HG03045 (cell line): ENCODE data around the gene TPH2.

Source experiments
- ATAC-seq: cut with Tn5 transposase; IDR thresholded peaks from one replicate; pipeline ENCODE4 v1.9.1; 2021; ENCODE audit warnings: mild to moderate bottlenecking, moderate library complexity; ENCODE audit not compliant: unreplicated experiment

TPH2 gene

GRCh38 chr12:72030277-72030676 lies 91.6 kb downstream of the TPH2 start:
- ATAC-seq, result no peak

DNA sequence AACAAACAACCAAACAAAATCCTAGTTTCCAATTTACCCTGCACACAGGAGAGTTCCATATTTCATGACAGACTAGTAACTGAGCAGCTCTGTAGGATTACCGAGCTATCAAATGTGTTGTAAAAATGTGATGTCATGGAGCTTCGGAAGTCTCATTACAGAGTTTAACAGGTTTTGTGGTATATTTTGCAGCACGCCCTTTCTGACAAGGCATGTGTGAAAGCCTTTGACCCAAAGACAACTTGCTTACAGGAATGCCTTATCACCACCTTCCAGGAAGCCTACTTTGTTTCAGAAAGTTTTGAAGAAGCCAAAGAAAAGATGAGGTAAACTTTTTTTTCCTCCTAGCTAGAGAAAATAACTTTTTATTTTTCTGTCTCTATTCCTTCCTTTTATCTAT lies 92.4 kb downstream of the TPH2 start:
- no peak for ATAC-seq

DNA sequence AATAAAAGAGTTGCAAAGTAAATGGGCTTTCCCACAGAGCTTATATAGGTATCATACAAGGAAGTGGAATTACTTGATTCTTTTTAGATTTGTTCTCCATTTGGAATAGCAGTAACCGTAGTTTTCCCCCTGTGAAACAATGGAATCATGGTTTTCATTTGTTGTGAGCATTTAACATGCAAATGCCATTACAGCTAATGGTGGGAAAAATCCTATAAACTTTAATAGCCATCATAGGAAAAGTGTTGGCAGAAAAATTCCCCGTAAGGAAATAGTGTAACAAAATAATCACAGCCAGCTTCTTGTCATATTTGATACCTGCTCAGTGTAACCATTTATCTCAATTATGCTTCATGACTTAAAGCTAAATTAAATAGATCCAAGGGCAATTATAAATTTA lies 95.3 kb downstream of the TPH2 start:
- no peak for ATAC-seq

- no peak for ATAC-seq
Observed at GRCh38 chr12:72035625-72036024, 97.0 kb downstream of the TPH2 start.

DNA sequence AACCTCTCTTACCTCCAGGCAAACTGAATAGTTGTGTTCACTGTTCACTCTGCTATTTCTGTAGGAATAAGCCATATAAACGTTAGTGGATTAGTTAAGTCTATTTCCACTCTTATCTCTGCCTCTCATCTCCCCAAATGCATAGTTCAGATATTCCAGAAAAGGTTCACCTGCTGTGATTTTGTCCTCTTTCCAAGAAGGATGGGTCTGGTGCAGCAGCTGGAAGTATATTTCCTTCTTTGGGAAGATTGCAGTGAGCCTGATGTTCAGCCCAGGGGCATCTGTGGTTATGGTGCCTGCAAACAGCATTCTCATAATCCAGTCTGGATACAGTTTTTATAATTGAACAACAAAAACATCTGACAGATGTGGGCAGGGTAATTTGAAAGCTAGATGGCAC lies 97.7 kb downstream of the TPH2 start:
- ATAC-seq, result no peak

DNA sequence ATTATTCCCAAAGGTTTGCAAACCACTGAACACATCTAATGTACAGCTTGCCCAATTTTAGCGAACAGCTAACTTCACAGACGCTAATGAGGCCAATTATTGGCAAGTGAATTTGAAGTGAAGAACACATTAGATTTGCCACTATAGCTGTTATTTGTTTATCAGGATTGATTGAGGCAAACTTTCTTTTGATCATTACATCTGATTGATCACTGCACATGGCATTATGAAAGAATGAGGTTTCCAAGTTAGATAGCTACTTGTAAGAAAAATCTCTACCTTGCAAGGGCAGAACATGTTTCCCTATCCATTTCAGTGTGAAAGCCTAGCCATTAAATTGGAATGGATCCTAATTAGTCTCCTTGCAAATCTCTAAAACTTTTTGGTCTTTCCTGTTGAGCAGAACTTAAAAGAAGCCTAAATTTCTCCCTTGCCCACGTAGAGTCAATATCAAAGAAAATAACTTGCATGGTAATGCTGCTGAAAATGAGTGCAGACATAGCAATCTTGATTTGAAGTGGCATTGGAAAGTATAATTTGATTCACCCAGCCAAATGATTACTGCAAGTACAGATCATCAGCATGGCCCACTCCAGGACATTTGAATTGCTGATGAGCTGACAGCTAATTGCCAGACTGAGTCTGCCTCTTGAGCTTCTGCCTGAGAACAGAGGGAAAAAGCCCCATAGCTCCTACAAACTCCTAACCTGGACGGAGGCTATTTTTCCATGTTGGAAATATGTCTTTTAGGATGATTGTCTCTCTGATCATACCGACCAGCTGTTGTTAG lies 98.6 kb downstream of the TPH2 start:
- ATAC-seq, result no peak

GRCh38 chr12:72041811-72042210 lies 103.2 kb downstream of the TPH2 start:
- ATAC-seq, result no peak

DNA sequence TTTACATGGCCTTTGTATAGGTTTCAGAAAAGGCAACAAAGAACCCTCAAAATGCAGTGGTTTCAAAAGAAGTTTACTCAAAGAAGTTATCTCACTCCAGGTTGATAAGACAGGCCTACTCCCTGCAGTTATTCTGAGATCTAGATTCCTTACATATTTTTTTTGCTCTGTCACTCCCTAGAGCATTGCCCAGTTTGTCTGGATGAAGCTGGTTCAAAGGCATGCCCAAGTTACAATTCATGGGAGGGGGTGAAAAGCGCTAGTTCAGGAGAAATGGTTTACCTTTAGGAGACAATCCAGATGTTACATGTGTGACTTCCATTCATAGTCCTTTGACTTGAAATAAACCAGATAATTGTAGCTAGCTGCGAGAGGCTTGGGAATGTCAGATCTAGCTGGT lies 115.0 kb downstream of the TPH2 start:
- no peak for ATAC-seq

DNA sequence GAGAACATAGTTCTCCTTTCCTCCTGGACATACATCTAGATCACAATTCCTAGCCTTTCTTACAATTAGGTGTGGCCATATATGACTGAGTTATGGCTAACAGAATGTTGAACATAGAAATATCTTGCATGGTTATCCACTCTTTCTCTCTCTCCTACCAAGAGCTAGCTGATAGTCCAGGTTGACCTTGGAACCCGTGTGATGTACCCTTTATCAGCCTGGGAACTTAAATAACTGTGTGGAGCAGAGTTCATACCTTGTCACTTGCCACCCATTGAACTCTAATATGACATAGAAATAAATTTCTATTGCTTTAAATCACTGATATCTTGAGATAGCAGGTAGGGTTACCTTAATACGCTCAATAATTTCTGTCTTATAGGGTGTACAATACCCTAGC lies 115.9 kb downstream of the TPH2 start:
- no peak for ATAC-seq

DNA sequence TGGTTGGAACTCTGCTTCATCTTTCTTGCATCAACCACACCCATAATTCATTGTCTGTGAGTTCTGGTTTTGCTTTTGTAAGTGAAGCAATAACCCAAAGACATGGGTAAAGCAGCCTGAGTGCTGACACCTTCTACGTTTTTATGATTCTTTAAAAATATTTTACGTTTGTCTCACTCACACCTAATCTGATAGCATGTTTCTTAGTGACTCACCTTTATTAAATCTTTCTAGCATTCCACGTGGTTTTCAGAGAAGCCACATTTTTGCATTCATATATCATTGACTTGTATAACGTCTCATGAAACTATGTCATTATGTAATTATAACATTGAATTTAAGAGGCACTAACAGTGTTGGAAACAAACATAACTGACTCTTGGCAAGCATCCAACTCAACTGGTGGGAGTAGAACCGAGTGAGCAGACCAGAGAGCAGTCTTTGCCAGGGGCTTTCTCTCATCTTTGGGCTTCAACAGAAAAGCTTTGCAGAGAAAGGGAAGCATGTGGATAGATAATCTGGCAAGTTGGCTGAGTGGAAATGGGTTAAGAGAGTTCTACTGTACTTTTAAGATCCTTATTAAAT lies 118.8 kb downstream of the TPH2 start:
- ATAC-seq, result no peak

DNA sequence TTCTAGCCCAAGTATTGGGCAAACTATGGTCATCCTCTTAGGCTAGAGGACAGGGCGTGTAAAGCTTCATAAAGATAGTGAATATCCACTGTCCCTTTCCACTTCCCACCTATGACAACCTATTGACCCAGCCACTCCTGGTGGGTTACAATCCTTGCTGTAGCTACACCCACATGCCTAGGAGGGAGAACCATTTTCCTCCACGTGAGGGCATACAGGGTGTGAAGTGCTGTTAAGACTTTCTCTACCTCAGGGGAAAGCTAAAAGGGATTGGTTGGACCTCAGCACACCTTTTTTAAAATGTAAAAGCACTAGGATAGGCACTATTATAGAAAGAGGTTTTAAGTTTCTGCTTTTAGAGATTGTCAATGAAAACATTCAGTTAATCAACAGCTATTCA lies 124.4 kb downstream of the TPH2 start:
- ATAC-seq, result no peak

DNA sequence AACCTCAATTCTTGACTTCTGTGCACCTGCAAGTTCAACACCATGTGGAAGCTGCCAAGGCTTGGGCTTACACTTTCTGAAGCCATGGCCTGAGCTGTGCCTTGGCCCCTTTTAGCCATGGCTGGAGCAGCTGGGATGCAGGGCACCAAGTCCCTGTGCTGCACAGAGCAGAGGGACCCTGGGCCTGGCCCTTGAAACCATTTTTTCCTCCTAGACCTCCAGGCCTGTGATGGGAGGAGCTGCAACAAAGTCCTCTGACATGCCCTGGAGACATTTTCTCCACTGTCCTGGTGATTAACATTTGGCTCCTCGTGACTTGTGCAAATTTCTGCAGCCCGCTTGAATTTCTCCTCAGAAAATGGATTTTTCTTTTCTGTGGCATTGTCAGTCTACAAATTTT lies 132.4 kb downstream of the TPH2 start:
- no peak for ATAC-seq

DNA sequence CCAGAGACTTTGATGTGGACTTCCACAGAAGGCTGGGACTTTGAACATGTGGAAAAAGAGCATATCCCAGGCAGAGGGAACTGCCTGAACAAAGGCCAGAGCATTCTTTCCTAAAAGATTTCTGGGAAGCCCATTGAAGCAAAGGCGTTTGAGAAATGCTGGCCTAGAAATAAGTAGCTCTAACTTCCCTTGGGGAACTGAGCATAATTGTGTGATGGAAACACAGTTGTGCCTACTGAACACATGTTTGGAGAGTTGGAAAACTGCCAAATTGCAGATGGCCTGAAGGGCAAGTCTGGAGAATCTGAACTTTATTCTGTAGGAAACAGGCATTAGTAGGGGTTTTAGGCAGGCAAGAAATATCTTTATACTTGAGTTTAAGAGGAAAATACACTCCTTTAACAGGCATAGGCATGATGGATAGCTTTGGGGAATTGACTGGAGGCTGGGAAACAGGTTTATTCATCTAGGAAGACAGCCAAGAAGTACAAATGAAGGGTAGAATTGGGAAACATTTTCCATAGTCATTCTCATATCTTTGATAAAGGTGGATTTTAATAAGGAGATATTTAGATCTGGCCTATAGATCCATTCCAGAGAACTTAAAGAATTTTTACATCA lies 134.1 kb downstream of the TPH2 start:
- ATAC-seq, result no peak

GRCh38 chr12:72074065-72074464 lies 135.4 kb downstream of the TPH2 start:
- no peak for ATAC-seq

DNA sequence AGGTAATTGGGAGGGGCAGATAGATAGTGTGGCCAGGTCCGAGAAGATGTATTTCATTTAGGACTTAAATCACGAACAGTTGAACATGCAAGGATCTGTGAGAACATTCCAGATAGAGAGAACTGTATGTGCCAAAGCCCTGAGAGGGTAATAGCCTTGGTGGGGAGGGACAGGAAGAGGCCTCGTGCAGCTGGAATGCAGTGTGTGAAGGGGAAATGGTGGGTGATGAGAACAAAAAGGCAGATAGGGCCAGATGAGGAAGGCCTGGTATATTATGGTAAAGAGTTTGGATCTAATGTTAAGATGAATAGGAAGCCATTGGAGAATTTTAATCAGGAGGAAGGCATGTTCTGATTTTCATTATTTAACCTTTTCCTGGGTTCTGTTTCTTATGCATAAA lies 136.3 kb downstream of the TPH2 start:
- ATAC-seq, result no peak

- no peak for ATAC-seq
Observed at GRCh38 chr12:72075401-72075800, 136.8 kb downstream of the TPH2 start.

GRCh38 chr12:72075891-72076557 lies 137.4 kb downstream of the TPH2 start:
- ATAC-seq, result no peak

DNA sequence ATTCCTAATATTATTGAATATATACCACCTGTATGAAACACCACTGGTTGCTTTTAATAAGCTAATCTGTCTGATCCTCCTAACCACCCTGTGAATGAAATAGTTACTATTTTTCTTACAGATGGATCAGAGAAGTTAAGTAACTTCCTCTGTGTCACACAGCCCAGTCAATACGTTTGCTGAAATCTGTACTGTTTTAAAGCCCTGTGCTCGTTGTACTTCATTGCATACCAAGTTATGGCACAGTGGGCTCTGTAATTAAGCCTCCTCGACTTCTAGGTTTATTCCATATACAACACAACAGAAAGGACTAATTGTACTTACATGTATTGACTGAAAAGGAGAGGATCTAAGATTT lies 137.9 kb downstream of the TPH2 start:
- ATAC-seq, result no peak

GRCh38 chr12:72077111-72077820 lies 138.6 kb downstream of the TPH2 start:
- no peak for ATAC-seq

- no peak for ATAC-seq
Observed at GRCh38 chr12:72081777-72082176, 143.1 kb downstream of the TPH2 start.
